Measurements from ENCODE around the gene GRIN3B.

GRCh38 chr19:1017906-1018305 is 17.7 kb downstream of the GRIN3B start:
- TF ChIP-seq ESRRG (CRISPR knock-in tag; IDR thresholded peaks at IDR 0.05) (no peak), ISL1 (CRISPR knock-in tag; IDR thresholded peaks at IDR 0.05) (no peak), CSDC2 (CRISPR knock-in tag; IDR thresholded peaks at IDR 0.05) (no peak), TCF4 (CRISPR knock-in tag; IDR thresholded peaks at IDR 0.05; ENCODE audit: borderline replicate concordance) (no peak)
- TF ChIP-seq, protein P1, sequence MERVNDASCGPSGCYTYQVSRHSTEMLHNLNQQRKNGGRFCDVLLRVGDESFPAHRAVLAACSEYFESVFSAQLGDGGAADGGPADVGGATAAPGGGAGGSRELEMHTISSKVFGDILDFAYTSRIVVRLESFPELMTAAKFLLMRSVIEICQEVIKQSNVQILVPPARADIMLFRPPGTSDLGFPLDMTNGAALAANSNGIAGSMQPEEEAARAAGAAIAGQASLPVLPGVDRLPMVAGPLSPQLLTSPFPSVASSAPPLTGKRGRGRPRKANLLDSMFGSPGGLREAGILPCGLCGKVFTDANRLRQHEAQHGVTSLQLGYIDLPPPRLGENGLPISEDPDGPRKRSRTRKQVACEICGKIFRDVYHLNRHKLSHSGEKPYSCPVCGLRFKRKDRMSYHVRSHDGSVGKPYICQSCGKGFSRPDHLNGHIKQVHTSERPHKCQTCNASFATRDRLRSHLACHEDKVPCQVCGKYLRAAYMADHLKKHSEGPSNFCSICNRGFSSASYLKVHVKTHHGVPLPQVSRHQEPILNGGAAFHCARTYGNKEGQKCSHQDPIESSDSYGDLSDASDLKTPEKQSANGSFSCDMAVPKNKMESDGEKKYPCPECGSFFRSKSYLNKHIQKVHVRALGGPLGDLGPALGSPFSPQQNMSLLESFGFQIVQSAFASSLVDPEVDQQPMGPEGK (CRISPR knock-in tag; IDR thresholded peaks at IDR 0.05; ENCODE audit: borderline replicate concordance): no peak
